ENCODE data around the gene SLC46A1.

The SLC46A1 gene

DNA sequence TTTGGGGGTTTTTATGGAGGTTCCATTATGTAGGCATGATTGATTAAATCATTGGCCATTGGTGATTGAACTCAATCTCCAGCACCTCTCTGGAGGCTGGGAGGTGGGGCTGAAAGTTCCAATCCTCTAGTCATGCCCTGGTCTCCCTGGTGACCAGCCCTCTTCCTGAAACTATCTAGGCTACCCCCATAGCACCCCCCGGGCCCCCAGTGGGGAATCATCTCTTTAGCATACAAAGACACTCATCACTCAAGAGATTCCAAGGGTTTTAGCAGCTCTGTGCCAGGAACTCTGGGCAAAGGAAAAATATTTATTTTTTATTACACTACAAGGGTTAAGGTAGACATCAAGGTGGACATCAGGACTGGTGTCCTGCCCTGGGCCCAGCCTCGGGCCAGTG is 10.6 kb downstream of the SLC46A1 start:
- no peaks in the 10 kb centered on the region for H3K9me2 ChIP-seq (replicated peaks; ENCODE audit: insufficient read depth, low read length)
- H3K4me2 ChIP-seq (ENCODE audit: low read depth, low read length) = no peak overlapping the region
- no peak overlapping the region for H2AFZ ChIP-seq (ENCODE audit: low read length)
- H3K27me3 ChIP-seq (replicated peaks; ENCODE audit: insufficient read depth, low read length) = no peaks in the 10 kb centered on the region
- no peaks in the 10 kb centered on the region for H3K36me3 ChIP-seq (replicated peaks; ENCODE audit: insufficient read depth, low read length)
- no peak for DNase-seq
- H3K79me2 ChIP-seq (ENCODE audit: low read length) = no peaks in the 10 kb centered on the region
- no peaks in the 10 kb centered on the region for H4K20me1 ChIP-seq (ENCODE audit: insufficient read depth, low read length)
- H3K4me3 ChIP-seq (ENCODE audit: low read length) = no peak overlapping the region
- no peak overlapping the region for H3K9ac ChIP-seq (ENCODE audit: low read length)
- no peaks in the 10 kb centered on the region for H3K4me1 ChIP-seq (ENCODE audit: low read length)
- H3K9me3 ChIP-seq (replicated peaks; ENCODE audit: insufficient read depth, low read length) = no peaks in the 10 kb centered on the region
- TF ChIP-seq EZH2 (optimal IDR thresholded peaks at IDR 0.05; ENCODE audit: low read depth, low read length) (no peak), EZH2phosphoT487 (IDR thresholded peaks at IDR 0.05; ENCODE audit: low read length) (no peak)
- TF ChIP-seq, protein P1, sequence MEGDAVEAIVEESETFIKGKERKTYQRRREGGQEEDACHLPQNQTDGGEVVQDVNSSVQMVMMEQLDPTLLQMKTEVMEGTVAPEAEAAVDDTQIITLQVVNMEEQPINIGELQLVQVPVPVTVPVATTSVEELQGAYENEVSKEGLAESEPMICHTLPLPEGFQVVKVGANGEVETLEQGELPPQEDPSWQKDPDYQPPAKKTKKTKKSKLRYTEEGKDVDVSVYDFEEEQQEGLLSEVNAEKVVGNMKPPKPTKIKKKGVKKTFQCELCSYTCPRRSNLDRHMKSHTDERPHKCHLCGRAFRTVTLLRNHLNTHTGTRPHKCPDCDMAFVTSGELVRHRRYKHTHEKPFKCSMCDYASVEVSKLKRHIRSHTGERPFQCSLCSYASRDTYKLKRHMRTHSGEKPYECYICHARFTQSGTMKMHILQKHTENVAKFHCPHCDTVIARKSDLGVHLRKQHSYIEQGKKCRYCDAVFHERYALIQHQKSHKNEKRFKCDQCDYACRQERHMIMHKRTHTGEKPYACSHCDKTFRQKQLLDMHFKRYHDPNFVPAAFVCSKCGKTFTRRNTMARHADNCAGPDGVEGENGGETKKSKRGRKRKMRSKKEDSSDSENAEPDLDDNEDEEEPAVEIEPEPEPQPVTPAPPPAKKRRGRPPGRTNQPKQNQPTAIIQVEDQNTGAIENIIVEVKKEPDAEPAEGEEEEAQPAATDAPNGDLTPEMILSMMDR (IDR thresholded peaks at IDR 0.05; ENCODE audit: low read length) = no peak
- H3F3A ChIP-seq (ENCODE audit: insufficient read depth, low read length) = no peaks in the 10 kb centered on the region
- H3K27ac ChIP-seq (ENCODE audit: low read length) = no peak overlapping the region

- H3K4me3 ChIP-seq (ENCODE audit: low read length) = no peak overlapping the region
- H4K20me1 ChIP-seq (ENCODE audit: insufficient read depth, low read length) = no peaks in the 10 kb centered on the region
- no peak for DNase-seq
- no peaks in the 10 kb centered on the region for H3K9me2 ChIP-seq (replicated peaks; ENCODE audit: insufficient read depth, low read length)
- H3K9ac ChIP-seq (ENCODE audit: low read length) = no peak overlapping the region
- no peaks in the 10 kb centered on the region for H3K79me2 ChIP-seq (ENCODE audit: low read length)
- H3K4me2 ChIP-seq (ENCODE audit: low read depth, low read length) = no peak overlapping the region
- no peaks in the 10 kb centered on the region for H3K36me3 ChIP-seq (replicated peaks; ENCODE audit: insufficient read depth, low read length)
- H2AFZ ChIP-seq (ENCODE audit: low read length) = no peak overlapping the region
- H3K9me3 ChIP-seq (replicated peaks; ENCODE audit: insufficient read depth, low read length) = no peaks in the 10 kb centered on the region
- H3F3A ChIP-seq (ENCODE audit: insufficient read depth, low read length) = no peaks in the 10 kb centered on the region
- no peaks in the 10 kb centered on the region for H3K27me3 ChIP-seq (replicated peaks; ENCODE audit: insufficient read depth, low read length)
- TF ChIP-seq EZH2 (optimal IDR thresholded peaks at IDR 0.05; ENCODE audit: low read depth, low read length) (no peak), EZH2phosphoT487 (IDR thresholded peaks at IDR 0.05; ENCODE audit: low read length) (no peak)
- TF ChIP-seq, protein P1 (IDR thresholded peaks at IDR 0.05; ENCODE audit: low read length) = no peak
- H3K4me1 ChIP-seq (ENCODE audit: low read length) = no peaks in the 10 kb centered on the region
- no peak overlapping the region for H3K27ac ChIP-seq (ENCODE audit: low read length)
Measured at GRCh38 chr17:28394337-28395116, 11.5 kb downstream of the SLC46A1 start.

- Histone ChIP-seq H3K9me2 (replicated peaks; ENCODE audit: insufficient read depth, low read length) (no peaks in the 10 kb centered on the region), H3K9ac (ENCODE audit: low read length) (no peak overlapping the region), H3K79me2 (ENCODE audit: low read length) (no peaks in the 10 kb centered on the region), H4K20me1 (ENCODE audit: insufficient read depth, low read length) (no peaks in the 10 kb centered on the region), H2AFZ (ENCODE audit: low read length) (no peak overlapping the region), H3F3A (ENCODE audit: insufficient read depth, low read length) (no peaks in the 10 kb centered on the region), H3K4me2 (ENCODE audit: low read depth, low read length) (no peak overlapping the region), H3K4me1 (ENCODE audit: low read length) (no peaks in the 10 kb centered on the region), H3K27ac (ENCODE audit: low read length) (no peak overlapping the region), H3K27me3 (replicated peaks; ENCODE audit: insufficient read depth, low read length) (no peaks in the 10 kb centered on the region), H3K9me3 (replicated peaks; ENCODE audit: insufficient read depth, low read length) (no peaks in the 10 kb centered on the region), H3K4me3 (ENCODE audit: low read length) (no peak overlapping the region), H3K36me3 (replicated peaks; ENCODE audit: insufficient read depth, low read length) (no peaks in the 10 kb centered on the region)
- no peak for DNase-seq
- TF ChIP-seq, protein P1 (IDR thresholded peaks at IDR 0.05; ENCODE audit: low read length) = no peak
- TF ChIP-seq EZH2 (optimal IDR thresholded peaks at IDR 0.05; ENCODE audit: low read depth, low read length) (no peak), EZH2phosphoT487 (IDR thresholded peaks at IDR 0.05; ENCODE audit: low read length) (no peak)
Measured at GRCh38 chr17:28392491-28392890, 13.5 kb downstream of the SLC46A1 start.

Measured in MM.1S (cell line).